Lower leg skin (tissue), 4 donors: ENCODE measurements around the gene DNAJC22. TPM values are rescaled to one million over a fixed set of nuclear protein-coding genes. Genes with fewer than 3 reads are reported as not detected.
A peak's percentile ranks its signal among the peaks of the same experiment; 100 is the strongest.

Experiments
- DNase-seq, 2 donors: peaks; one replicate each; pipeline ENCODE4 v3.0.0-alpha.2; 2019; ENCODE audit warnings: low spot score in 2 of 2
- H3K4me3 ChIP-seq: fragments of 200-600 bp; sonication (generic); 2 replicates; pipeline ENCODE4 v1.5.1; 2017; ENCODE audit warnings: mild to moderate bottlenecking, low read depth; ENCODE audit not compliant: poor library complexity, severe bottlenecking
- POLR2A ChIP-seq, 2 donors: fragments of 450-650 bp; IDR thresholded peaks; one replicate each; pipeline ENCODE4 v1.6.1; 2016 to 2017; ENCODE audit warnings: antibody characterized with exemption in 2 of 2, mild to moderate bottlenecking in 1 of 2, moderate library complexity in 1 of 2
- WGBS, 2 donors: methylation state at CpG; one replicate each; pipeline ENCODE4 v1.1.5; 2018; 5-methylcytosine and 5-hydroxymethylcytosine counted together
- intact Hi-C: fragments of 100-400 bp; cut with DNase I; formaldehyde crosslinking; loops from one replicate; pipeline ENCODE4 v1.15.0; 2023; ENCODE audit warnings: low total_unique reads
- total RNA-seq, 4 donors: library from RNA; depleted of rRNA; stranded (reverse); fragments of >200 nt; gene quantifications; one replicate each; pipeline ENCODE4 v1.1.0, GENCODE V29; 2016
- TF ChIP-seq, protein P1 (sequence below), 3 donors: fragments of 450-650 bp; IDR thresholded peaks; one replicate each; pipeline ENCODE4 v1.5.1; 2016; ENCODE audit warnings: antibody characterized with exemption in 3 of 3, mild to moderate bottlenecking in 3 of 3, moderate library complexity in 2 of 3

Gene DNAJC22
- total RNA-seq, 4 donors from 2014 or later = 0.21 to 0.52 (median 0.35) TPM

DNA sequence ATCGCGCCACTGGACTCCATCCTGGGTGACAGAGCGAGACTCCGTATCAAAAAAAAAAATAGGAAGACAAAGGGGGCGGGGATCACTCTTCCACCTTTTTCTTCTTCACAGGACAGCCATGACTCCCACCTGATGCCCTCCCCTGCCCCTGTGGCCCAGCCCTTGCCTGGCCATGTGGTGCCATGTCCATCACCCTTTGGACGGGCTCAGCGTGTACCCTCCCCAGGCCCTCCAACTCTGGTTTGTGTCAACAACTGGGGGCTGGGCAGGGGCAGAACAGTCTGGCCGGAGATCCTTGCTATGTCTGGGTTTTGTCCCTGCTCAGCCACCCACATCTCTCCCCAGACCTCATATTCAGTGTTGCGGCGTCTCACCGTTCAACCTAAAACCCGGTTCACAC lies 17.9 kb upstream of the DNAJC22 start:
- intact Hi-C loops = no loop called here
- no peak overlapping the region for H3K4me3 ChIP-seq
- peak in 1 of 2 donors; percentile 82 for DNase-seq
- 92 to 94% methylated on average over 12 of the region's 12 CpGs for WGBS, 2 donors
- TF ChIP-seq POLR2A (IDR thresholded peaks at IDR 0.05) = no peak
- TF ChIP-seq, protein P1, sequence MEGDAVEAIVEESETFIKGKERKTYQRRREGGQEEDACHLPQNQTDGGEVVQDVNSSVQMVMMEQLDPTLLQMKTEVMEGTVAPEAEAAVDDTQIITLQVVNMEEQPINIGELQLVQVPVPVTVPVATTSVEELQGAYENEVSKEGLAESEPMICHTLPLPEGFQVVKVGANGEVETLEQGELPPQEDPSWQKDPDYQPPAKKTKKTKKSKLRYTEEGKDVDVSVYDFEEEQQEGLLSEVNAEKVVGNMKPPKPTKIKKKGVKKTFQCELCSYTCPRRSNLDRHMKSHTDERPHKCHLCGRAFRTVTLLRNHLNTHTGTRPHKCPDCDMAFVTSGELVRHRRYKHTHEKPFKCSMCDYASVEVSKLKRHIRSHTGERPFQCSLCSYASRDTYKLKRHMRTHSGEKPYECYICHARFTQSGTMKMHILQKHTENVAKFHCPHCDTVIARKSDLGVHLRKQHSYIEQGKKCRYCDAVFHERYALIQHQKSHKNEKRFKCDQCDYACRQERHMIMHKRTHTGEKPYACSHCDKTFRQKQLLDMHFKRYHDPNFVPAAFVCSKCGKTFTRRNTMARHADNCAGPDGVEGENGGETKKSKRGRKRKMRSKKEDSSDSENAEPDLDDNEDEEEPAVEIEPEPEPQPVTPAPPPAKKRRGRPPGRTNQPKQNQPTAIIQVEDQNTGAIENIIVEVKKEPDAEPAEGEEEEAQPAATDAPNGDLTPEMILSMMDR (IDR thresholded peaks at IDR 0.05) = no peak

DNA sequence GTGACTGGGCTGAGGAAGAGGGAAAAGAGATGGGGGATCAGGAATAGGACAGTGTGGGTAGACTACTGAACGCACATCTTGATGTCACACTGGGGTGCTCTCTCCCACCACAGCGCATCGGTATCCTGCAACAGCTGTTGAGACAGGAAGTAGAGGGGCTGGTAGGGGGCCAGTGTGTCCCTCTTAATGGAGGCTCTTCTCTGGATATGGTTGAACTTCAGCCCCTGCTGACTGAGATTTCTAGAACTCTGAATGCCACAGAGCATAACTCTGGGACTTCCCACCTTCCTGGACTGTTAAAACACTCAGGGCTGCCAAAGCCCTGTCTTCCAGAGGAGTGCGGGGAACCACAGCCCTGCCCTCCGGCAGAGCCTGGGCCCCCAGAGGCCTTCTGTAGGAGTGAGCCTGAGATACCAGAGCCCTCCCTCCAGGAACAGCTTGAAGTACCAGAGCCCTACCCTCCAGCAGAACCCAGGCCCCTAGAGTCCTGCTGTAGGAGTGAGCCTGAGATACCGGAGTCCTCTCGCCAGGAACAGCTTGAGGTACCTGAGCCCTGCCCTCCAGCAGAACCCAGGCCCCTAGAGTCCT lies 16.6 kb upstream of the DNAJC22 start:
- no peak overlapping the region for H3K4me3 ChIP-seq
- WGBS, 2 donors = 89 to 96% methylated on average over 6 to 7 of the region's 7 CpGs
- DNase-seq = peak in 1 of 2 donors; percentile 54
- intact Hi-C loops = no loop called here
- TF ChIP-seq, protein P1 (IDR thresholded peaks at IDR 0.05) = no peak
- TF ChIP-seq POLR2A (IDR thresholded peaks at IDR 0.05) = no peak

DNA sequence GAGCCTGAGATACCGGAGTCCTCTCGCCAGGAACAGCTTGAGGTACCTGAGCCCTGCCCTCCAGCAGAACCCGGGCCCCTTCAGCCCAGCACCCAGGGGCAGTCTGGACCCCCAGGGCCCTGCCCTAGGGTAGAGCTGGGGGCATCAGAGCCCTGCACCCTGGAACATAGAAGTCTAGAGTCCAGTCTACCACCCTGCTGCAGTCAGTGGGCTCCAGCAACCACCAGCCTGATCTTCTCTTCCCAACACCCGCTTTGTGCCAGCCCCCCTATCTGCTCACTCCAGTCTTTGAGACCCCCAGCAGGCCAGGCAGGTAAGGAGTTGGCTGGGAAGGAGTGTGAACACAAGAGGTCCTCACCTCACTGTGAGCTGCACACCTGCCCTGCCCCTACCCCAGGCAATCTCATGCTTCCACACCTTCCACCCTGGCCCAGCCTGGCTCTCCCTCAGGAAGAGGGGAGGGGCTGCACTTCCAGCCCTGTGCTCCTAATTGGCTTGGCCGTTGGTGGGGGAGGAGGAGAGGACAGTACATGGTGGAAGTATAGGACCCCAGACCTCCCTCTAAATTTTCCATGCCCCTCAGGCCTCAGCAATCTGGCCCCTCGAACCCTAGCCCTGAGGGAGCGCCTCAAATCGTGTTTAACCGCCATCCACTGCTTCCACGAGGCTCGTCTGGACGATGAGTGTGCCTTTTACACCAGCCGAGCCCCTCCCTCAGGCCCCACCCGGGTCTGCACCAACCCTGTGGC lies 15.9 kb upstream of the DNAJC22 start:
- peak in 1 of 2 donors; percentile 78 for DNase-seq
- no peak for TF ChIP-seq POLR2A (IDR thresholded peaks at IDR 0.05)
- TF ChIP-seq, protein P1 (IDR thresholded peaks at IDR 0.05) = no peak
- WGBS, 2 donors = 59 to 63% methylated on average over 14 of the region's 14 CpGs
- intact Hi-C loops = no loop called here
- no peak overlapping the region for H3K4me3 ChIP-seq

DNA sequence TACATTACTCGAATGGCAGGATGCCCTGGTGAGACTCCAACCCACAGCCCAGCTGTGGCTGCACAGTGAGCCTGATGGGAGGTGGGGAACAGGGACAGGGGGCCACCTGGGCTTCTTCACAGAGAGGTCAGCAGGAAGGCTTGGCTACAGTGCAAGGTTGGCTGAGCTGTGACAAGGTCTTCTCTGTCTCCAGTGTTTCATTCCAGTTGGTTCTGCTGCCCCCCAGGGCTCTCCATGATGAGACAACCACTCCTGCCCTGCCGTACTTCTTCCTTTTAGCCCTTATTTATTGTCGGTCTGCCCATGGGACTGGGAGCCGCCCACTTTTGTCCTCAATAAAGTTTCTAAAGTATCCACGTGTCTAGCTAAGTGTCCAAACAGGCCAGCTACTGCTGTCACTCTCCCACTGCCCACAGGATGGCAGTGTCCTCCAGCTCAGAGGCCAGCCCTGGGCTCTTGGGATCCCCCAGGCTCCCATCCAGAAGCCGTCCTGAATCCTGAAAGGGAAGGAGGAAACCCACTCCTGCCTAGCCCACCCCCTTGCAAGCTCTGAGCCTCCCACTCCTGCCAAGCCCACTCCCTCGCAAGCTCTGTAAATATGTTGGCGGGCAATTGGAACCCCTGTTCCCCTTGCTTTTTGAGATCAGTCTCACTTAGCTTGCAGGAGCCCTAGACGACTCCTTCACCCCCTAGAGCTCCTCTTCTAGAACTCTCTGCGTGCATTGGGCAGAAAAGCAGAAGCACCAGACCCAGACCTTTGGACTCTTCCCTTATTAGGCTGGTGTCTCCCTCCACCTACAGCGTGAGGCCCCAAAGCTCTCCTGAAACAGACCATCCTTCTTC lies 15.1 kb upstream of the DNAJC22 start:
- no peak overlapping the region for H3K4me3 ChIP-seq
- WGBS, 2 donors = 36% methylated on average over 11 of the region's 11 CpGs
- intact Hi-C loops = no loop called here
- DNase-seq = peak; percentile 63 to 94
- no peak for TF ChIP-seq POLR2A (IDR thresholded peaks at IDR 0.05)
- TF ChIP-seq, protein P1 (IDR thresholded peaks at IDR 0.05) = no peak

DNA sequence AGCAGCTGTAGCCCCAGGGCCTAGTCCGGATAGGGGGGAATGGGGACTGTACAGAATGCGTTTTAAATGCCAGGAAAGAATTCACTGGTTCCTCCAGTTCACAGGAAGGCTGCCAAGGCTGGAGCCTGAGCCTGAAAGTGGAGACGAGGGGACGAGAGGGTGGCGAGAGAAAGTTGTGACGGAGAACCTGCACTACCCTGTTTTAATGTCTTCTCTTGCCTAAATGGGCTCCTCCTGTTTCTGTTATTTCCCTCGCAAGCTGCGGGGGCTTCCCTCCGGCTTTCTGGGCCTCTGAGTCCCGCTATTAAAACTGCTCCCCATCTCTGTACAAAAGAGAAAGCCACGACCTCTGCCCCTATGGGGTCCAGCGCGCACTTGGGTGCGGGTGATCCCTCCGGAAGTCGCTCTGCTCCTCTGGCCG lies 14.2 kb upstream of the DNAJC22 start:
- peak in 1 of 2 donors; percentile 76 for DNase-seq
- WGBS, 2 donors = 48 to 55% methylated on average over 17 of the region's 17 CpGs
- intact Hi-C loops = no loop called here
- TF ChIP-seq, protein P1 (IDR thresholded peaks at IDR 0.05) = no peak
- TF ChIP-seq POLR2A (IDR thresholded peaks at IDR 0.05) = no peak
- H3K4me3 ChIP-seq = no peak overlapping the region
